Loucy (cell line): Measurements from ENCODE around the gene ZBTB20.

ENCODE experiments used
- EZH2phosphoT487 ChIP-seq: fragments of 200-600 bp; IDR thresholded peaks from 2 replicates; pipeline ENCODE4 v1.6.1; 2018; ENCODE audit warnings: antibody characterized with exemption, mild to moderate bottlenecking, moderate library complexity, borderline replicate concordance
- TF ChIP-seq, protein P1 (sequence below): fragments of 200-600 bp; sonication (generic); conservative IDR thresholded peaks from 2 replicates; pipeline ENCODE4 v1.5.1; 2014; ENCODE audit warnings: mild to moderate bottlenecking, antibody characterized with exemption, low read length

DNA sequence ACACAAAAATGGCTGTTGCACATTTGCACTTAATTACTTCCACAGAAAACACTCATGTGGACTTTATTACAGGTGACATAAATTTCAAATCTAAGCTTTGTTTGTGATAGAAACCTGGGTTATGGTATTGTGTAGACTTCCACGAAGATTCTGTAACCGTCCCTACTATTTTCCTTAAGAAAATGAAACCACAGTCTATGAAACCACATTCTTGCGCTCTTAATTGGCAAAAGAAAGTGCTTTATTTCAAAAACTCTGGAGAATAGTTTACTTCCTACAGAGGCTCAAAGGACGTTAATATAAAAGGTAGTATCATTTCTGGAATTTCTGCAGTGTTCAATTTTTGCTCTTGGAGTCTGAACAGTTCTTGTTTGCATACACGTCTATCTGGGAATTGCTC lies 729.8 kb downstream of the ZBTB20 start:
- TF ChIP-seq, protein P1, sequence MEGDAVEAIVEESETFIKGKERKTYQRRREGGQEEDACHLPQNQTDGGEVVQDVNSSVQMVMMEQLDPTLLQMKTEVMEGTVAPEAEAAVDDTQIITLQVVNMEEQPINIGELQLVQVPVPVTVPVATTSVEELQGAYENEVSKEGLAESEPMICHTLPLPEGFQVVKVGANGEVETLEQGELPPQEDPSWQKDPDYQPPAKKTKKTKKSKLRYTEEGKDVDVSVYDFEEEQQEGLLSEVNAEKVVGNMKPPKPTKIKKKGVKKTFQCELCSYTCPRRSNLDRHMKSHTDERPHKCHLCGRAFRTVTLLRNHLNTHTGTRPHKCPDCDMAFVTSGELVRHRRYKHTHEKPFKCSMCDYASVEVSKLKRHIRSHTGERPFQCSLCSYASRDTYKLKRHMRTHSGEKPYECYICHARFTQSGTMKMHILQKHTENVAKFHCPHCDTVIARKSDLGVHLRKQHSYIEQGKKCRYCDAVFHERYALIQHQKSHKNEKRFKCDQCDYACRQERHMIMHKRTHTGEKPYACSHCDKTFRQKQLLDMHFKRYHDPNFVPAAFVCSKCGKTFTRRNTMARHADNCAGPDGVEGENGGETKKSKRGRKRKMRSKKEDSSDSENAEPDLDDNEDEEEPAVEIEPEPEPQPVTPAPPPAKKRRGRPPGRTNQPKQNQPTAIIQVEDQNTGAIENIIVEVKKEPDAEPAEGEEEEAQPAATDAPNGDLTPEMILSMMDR: no peak
- TF ChIP-seq EZH2phosphoT487: no peak
